Upper lobe of left lung (tissue), 6 donors: ENCODE measurements around the gene OR4F15. TPM values are rescaled to one million over a fixed set of nuclear protein-coding genes. Genes with fewer than 3 reads are reported as not detected.
"Not testable (repeated sequence)": the region's sequence is repeated elsewhere in the genome, so short reads cannot be mapped to it uniquely, and the experiment has no call there.

ENCODE experiments used
- ATAC-seq, 2 donors: fragments of 200-7000 bp; cut with Tn5 transposase; one replicate each; pipeline ENCODE4 v1.9.1; 2022; ENCODE audit warnings: mild to moderate bottlenecking in 2 of 2, moderate library complexity in 2 of 2; ENCODE audit not compliant: low FRiP score in 2 of 2
- DNase-seq, 2 donors: peaks; one replicate each; pipeline ENCODE4 v3.0.0-alpha.2; 2019 to 2020
- H3K27ac ChIP-seq, 4 donors: fragments of 200-600 bp; sonication (generic); one replicate each; pipeline ENCODE4 v1.5.1; 2016 to 2019
- H3K27me3 ChIP-seq, 4 donors: fragments of 200-600 bp; sonication (generic); one replicate each; pipeline ENCODE4 v1.5.1; 2017 to 2019
- H3K36me3 ChIP-seq, 4 donors: fragments of 200-600 bp; sonication (generic); one replicate each; pipeline ENCODE4 v1.5.1; 2016 to 2019
- H3K4me1 ChIP-seq, 4 donors: fragments of 200-600 bp; sonication (generic); one replicate each; pipeline ENCODE4 v1.5.1; 2018 to 2019
- H3K4me3 ChIP-seq, 4 donors: fragments of 200-600 bp; sonication (generic); one replicate each; pipeline ENCODE4 v1.5.1; 2017 to 2019; ENCODE audit warnings: mild to moderate bottlenecking in 2 of 4, moderate library complexity in 1 of 4
- H3K9me3 ChIP-seq, 4 donors: fragments of 200-600 bp; sonication (generic); one replicate each; pipeline ENCODE4 v1.5.1; 2018 to 2019
- CTCF ChIP-seq, 6 experiments: fragments of 450-650 bp in 4 of 6; fragments of 200-600 bp in 2 of 6; sonication (generic) in 2 of 6; IDR thresholded peaks; one replicate each; pipeline ENCODE4 v1.5.1; 2016 to 2019; ENCODE audit warnings: antibody characterized with exemption in 6 of 6
- EP300 ChIP-seq, 4 donors: sonication (generic); formaldehyde crosslinking; IDR thresholded peaks; one replicate each; pipeline ENCODE4 v1.5.1; 2017; ENCODE audit warnings: antibody characterized with exemption in 4 of 4, control low read depth in 2 of 4
- POLR2A ChIP-seq, 4 donors: fragments of 450-650 bp; IDR thresholded peaks; one replicate each; pipeline ENCODE4 v1.5.1; 2016 to 2017; ENCODE audit warnings: antibody characterized with exemption in 4 of 4, mild to moderate bottlenecking in 2 of 4
- POLR2AphosphoS5 ChIP-seq, 2 donors: sonication (generic); formaldehyde crosslinking; IDR thresholded peaks; one replicate each; pipeline ENCODE4 v1.5.1; 2017; ENCODE audit warnings: antibody characterized with exemption in 2 of 2
- WGBS, 2 donors: methylation state at CpG; one replicate each; pipeline ENCODE4 v1.1.5; 2017 to 2018; 5-methylcytosine and 5-hydroxymethylcytosine counted together
- total RNA-seq, 6 donors: library from RNA; depleted of rRNA in 4 of 6; stranded (reverse); fragments of >200 nt in 4 of 6; gene quantifications; one replicate each; pipeline versions ENCODE4 v1.1.0 to v1.2.1, GENCODE V29; 2016 to 2021
- donor health status: DM: no; HTN: no; CAD: no; lungs with moderate emphysema.
- donor health status: DM: no; HTN: yes; CAD: no; lungs with severe emphysema.

OR4F15 gene
- total RNA-seq, 6 donors from 2014 or later, result not detected

- no peak overlapping the region for H3K4me3 ChIP-seq
- no peaks in the 10 kb centered on the region for H3K27me3 ChIP-seq
- whole genome bisulfite sequencing, 2 donors, result 69 to 74% methylated on average over 2 of the region's 2 CpGs
- H3K4me1 ChIP-seq, result no peaks in the 10 kb centered on the region
- ATAC-seq, result no peak
- H3K9me3 ChIP-seq, result no peaks in the 10 kb centered on the region
- H3K36me3 ChIP-seq, result no peaks in the 10 kb centered on the region
- TF ChIP-seq CTCF (IDR thresholded peaks at IDR 0.05) (no peak), EP300 (IDR thresholded peaks at IDR 0.05) (no peak), POLR2AphosphoS5 (IDR thresholded peaks at IDR 0.05) (no peak)
- no peak overlapping the region for H3K27ac ChIP-seq
- no peak for DNase-seq
Measured at GRCh38 chr15:101784644-101785043, 27.4 kb upstream of the OR4F15 start.

- not testable (repeated sequence) for H3K4me3 ChIP-seq
- 75 to 77% methylated on average over 2 of the region's 2 CpGs for WGBS, 2 donors
Measured at GRCh38 chr15:101786422-101786821, 25.6 kb upstream of the OR4F15 start.

GRCh38 chr15:101788001-101788400, 24.0 kb upstream of the OR4F15 start:
- not testable (repeated sequence) for H3K27ac ChIP-seq, H3K36me3 ChIP-seq, DNase-seq, H3K4me1 ChIP-seq, H3K9me3 ChIP-seq, H3K27me3 ChIP-seq, ATAC-seq, H3K4me3 ChIP-seq
- 80 to 83% methylated on average over 2 of the region's 2 CpGs for WGBS, 2 donors

More at GRCh38 chr15:101786422-101786821, 25.6 kb upstream of the OR4F15 start:
- not testable (repeated sequence) for H3K27me3 ChIP-seq, H3K4me1 ChIP-seq, ATAC-seq, DNase-seq, H3K27ac ChIP-seq, H3K36me3 ChIP-seq, H3K9me3 ChIP-seq

- not testable (repeated sequence) for H3K36me3 ChIP-seq, H3K4me1 ChIP-seq, DNase-seq, ATAC-seq, H3K4me3 ChIP-seq, H3K27ac ChIP-seq, H3K9me3 ChIP-seq, H3K27me3 ChIP-seq
- WGBS, 2 donors, result 63 to 71% methylated on average over 5 of the region's 5 CpGs
Measured at GRCh38 chr15:101788503-101789269, 23.3 kb upstream of the OR4F15 start.

GRCh38 chr15:101790748-101791147, 21.3 kb upstream of the OR4F15 start:
- ATAC-seq, H3K4me1 ChIP-seq, DNase-seq, H3K27me3 ChIP-seq, H3K4me3 ChIP-seq, H3K36me3 ChIP-seq, H3K27ac ChIP-seq, H3K9me3 ChIP-seq: not testable (repeated sequence)
- WGBS, 2 donors, result 62 to 78% methylated on average over 2 of the region's 4 CpGs

- WGBS, 2 donors, result 63 to 72% methylated on average over 7 of the region's 7 CpGs
- not testable (repeated sequence) for DNase-seq
Measured at GRCh38 chr15:101793981-101794380, 18.0 kb upstream of the OR4F15 start.

GRCh38 chr15:101795455-101795854, 16.5 kb upstream of the OR4F15 start:
- Histone ChIP-seq H3K9me3 (no peaks in the 10 kb centered on the region), H3K36me3 (no peaks in the 10 kb centered on the region), H3K27me3 (no peaks in the 10 kb centered on the region), H3K4me3 (no peak overlapping the region), H3K27ac (no peak overlapping the region), H3K4me1 (no peaks in the 10 kb centered on the region)
- ATAC-seq (no peak), DNase-seq (no peak)
- WGBS, 2 donors, result 78 to 91% methylated on average over 1 of the region's 1 CpG
- TF ChIP-seq POLR2AphosphoS5 (IDR thresholded peaks at IDR 0.05) (no peak), EP300 (IDR thresholded peaks at IDR 0.05) (no peak), POLR2A (IDR thresholded peaks at IDR 0.05) (no peak), CTCF (IDR thresholded peaks at IDR 0.05) (no peak)

More at GRCh38 chr15:101793981-101794380, 18.0 kb upstream of the OR4F15 start:
- not testable (repeated sequence) for H3K27ac ChIP-seq, H3K27me3 ChIP-seq, H3K36me3 ChIP-seq, H3K4me1 ChIP-seq, H3K9me3 ChIP-seq, ATAC-seq, H3K4me3 ChIP-seq
